Neural cell (in vitro differentiated cells): ENCODE data around the gene PICALM. TPM values are rescaled to one million over a fixed set of nuclear protein-coding genes. Genes with fewer than 3 reads are reported as not detected.
"Not testable (repeated sequence)": the region's sequence is repeated elsewhere in the genome, so short reads cannot be mapped to it uniquely, and the experiment has no call there.

ENCODE experiments used
- H2AFZ ChIP-seq: fragments of 200-600, 300-800 bp; sonication (generic), shearing (Covaris generic); 2 replicates; pipeline ENCODE4 v1.6.0; 2014; ENCODE audit warnings: low read depth, mild to moderate bottlenecking, antibody characterized with exemption, low read length, moderate library complexity
- H3F3A ChIP-seq: fragments of 200-600 bp; shearing (Covaris generic); 2 replicates; pipeline ENCODE4 v1.6.1; 2016; ENCODE audit warnings: mild to moderate bottlenecking, moderate library complexity, mixed read lengths, antibody characterized with exemption, low read length; ENCODE audit not compliant: insufficient read depth, poor library complexity, severe bottlenecking
- H3K27ac ChIP-seq: fragments of 200-600, 300-800 bp; sonication (generic), shearing (Covaris generic); 2 replicates; pipeline ENCODE4 v1.5.1; 2014; ENCODE audit warnings: mild to moderate bottlenecking, low read length, moderate library complexity
- H3K27me3 ChIP-seq: fragments of 300-800, 200-600 bp; sonication (generic), shearing (Covaris generic); 2 replicates; pipeline ENCODE4 v1.6.0; 2014; ENCODE audit warnings: mild to moderate bottlenecking, low read depth, low read length, moderate library complexity; ENCODE audit not compliant: insufficient read depth
- H3K36me3 ChIP-seq: fragments of 300-800, 200-600 bp; sonication (generic), shearing (Covaris generic); 2 replicates; pipeline ENCODE4 v1.5.1; 2014; ENCODE audit warnings: mild to moderate bottlenecking, antibody characterized with exemption, low read length, moderate library complexity; ENCODE audit not compliant: insufficient read depth
- H3K4me2 ChIP-seq: fragments of 300-800, 200-600 bp; sonication (generic), shearing (Covaris generic); 2 replicates; pipeline ENCODE4 v1.6.0; 2014; ENCODE audit warnings: mild to moderate bottlenecking, low read length
- H3K4me3 ChIP-seq: fragments of 300-800, 200-600 bp; sonication (generic), shearing (Covaris generic); 2 replicates; pipeline ENCODE4 v1.5.1; 2014; ENCODE audit warnings: mild to moderate bottlenecking, low read length, moderate library complexity
- H3K79me2 ChIP-seq: fragments of 200-600 bp; shearing (Covaris generic); replicated peaks from 2 replicates; pipeline ENCODE4 v1.6.0; 2014; ENCODE audit warnings: mild to moderate bottlenecking, low read length, moderate library complexity; ENCODE audit not compliant: insufficient read depth
- H3K9ac ChIP-seq: fragments of 300-800, 200-600 bp; sonication (generic), shearing (Covaris generic); 2 replicates; pipeline ENCODE4 v1.6.1; 2016; ENCODE audit warnings: mild to moderate bottlenecking, low read length, mixed read lengths
- H3K9me2 ChIP-seq: fragments of 200-600 bp; shearing (Covaris generic); 2 replicates; pipeline ENCODE4 v1.6.1; 2016; ENCODE audit warnings: mild to moderate bottlenecking, low read length, mixed read lengths; ENCODE audit not compliant: insufficient read depth
- H3K9me3 ChIP-seq: fragments of 200-600, 300-800 bp; sonication (generic), shearing (Covaris generic); 2 replicates; pipeline ENCODE4 v1.6.1; 2016; ENCODE audit warnings: mild to moderate bottlenecking, mixed run types, low read length, moderate library complexity, mixed read lengths
- H4K20me1 ChIP-seq: fragments of 200-600 bp; shearing (Covaris generic); 2 replicates; pipeline ENCODE4 v1.6.1; 2016; ENCODE audit warnings: mild to moderate bottlenecking, mixed run types; ENCODE audit not compliant: insufficient read depth
- EP300 ChIP-seq: fragments of 450-650 bp; conservative IDR thresholded peaks from 2 replicates; pipeline ENCODE4 v1.6.1; 2014; ENCODE audit warnings: antibody characterized with exemption, mild to moderate bottlenecking, moderate library complexity; ENCODE audit not compliant: poor library complexity, severe bottlenecking
- EZH2 ChIP-seq: fragments of 200-600, 300-800 bp; shearing (Covaris generic), sonication (generic); IDR thresholded peaks from 2 replicates; pipeline ENCODE4 v1.6.1; 2014; ENCODE audit warnings: antibody characterized with exemption, low read length, borderline replicate concordance, mild to moderate bottlenecking; ENCODE audit not compliant: insufficient read depth, poor library complexity, severe bottlenecking
- MXI1 ChIP-seq: fragments of 450-650 bp; conservative IDR thresholded peaks from 2 replicates; pipeline ENCODE4 v1.6.1; 2014; ENCODE audit warnings: antibody characterized with exemption, mild to moderate bottlenecking; ENCODE audit not compliant: poor library complexity, severe bottlenecking
- POLR2AphosphoS5 ChIP-seq: IDR thresholded peaks from 2 replicates; pipeline ENCODE4 v1.6.1; 2012
- RAD21 ChIP-seq: fragments of 450-650 bp; conservative IDR thresholded peaks from 2 replicates; pipeline ENCODE4 v1.6.1; 2014; ENCODE audit warnings: antibody characterized with exemption, mild to moderate bottlenecking, moderate library complexity
- REST ChIP-seq: IDR thresholded peaks from 2 replicates; pipeline ENCODE4 v1.6.1; 2012; ENCODE audit warnings: borderline replicate concordance
- SMC3 ChIP-seq: fragments of 450-650 bp; conservative IDR thresholded peaks from 2 replicates; pipeline ENCODE4 v1.6.1; 2014; ENCODE audit warnings: antibody characterized with exemption, mild to moderate bottlenecking, moderate library complexity; ENCODE audit not compliant: poor library complexity
- TAF1 ChIP-seq: IDR thresholded peaks from 2 replicates; pipeline ENCODE4 v1.6.1; 2012; ENCODE audit warnings: low read depth
- polyA plus RNA-seq: library from polyadenylated mRNA; depleted of rRNA; stranded (reverse); fragments of >200 nt; gene quantifications from 2 replicates; pipeline ENCODE4 v1.2.3, GENCODE V29; 2014
- TF ChIP-seq, protein P1 (sequence below): fragments of 450-650 bp; IDR thresholded peaks from 2 replicates; pipeline ENCODE4 v1.5.1; 2014; ENCODE audit warnings: antibody characterized with exemption, mild to moderate bottlenecking, moderate library complexity; ENCODE audit not compliant: poor library complexity, severe bottlenecking

Gene PICALM
- polyA plus RNA-seq, 1 donor from 2014 or later, result 161 TPM

DNA sequence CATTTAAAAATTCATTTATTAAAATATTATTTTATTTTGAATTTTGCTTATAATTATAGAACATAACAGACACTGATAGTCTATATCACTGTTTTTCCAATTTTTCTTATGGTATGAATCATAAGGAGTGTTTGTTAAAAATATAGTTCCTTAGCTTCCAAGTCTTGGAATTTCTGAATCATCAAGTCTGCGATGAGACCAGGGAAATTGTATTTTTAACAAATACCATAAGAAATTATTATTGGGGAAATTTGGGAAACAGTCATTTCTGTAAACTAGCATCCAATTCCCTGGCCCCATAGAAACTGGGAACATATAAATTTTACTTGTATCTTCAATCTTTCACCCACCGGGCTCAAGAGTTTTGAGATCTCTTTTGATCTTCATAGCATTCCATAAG is 38.0 kb upstream of the PICALM start:
- no peak overlapping the region for H3K27ac ChIP-seq
- no peaks in the 10 kb centered on the region for H3K27me3 ChIP-seq
- no peak overlapping the region for H2AFZ ChIP-seq
- TF ChIP-seq SMC3 (no peak), POLR2AphosphoS5 (no peak), EZH2 (no peak), MXI1 (no peak), EP300 (no peak)
- TF ChIP-seq, protein P1, sequence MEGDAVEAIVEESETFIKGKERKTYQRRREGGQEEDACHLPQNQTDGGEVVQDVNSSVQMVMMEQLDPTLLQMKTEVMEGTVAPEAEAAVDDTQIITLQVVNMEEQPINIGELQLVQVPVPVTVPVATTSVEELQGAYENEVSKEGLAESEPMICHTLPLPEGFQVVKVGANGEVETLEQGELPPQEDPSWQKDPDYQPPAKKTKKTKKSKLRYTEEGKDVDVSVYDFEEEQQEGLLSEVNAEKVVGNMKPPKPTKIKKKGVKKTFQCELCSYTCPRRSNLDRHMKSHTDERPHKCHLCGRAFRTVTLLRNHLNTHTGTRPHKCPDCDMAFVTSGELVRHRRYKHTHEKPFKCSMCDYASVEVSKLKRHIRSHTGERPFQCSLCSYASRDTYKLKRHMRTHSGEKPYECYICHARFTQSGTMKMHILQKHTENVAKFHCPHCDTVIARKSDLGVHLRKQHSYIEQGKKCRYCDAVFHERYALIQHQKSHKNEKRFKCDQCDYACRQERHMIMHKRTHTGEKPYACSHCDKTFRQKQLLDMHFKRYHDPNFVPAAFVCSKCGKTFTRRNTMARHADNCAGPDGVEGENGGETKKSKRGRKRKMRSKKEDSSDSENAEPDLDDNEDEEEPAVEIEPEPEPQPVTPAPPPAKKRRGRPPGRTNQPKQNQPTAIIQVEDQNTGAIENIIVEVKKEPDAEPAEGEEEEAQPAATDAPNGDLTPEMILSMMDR, result no peak
- H3F3A ChIP-seq, result no peaks in the 10 kb centered on the region
- H3K36me3 ChIP-seq, result no peaks in the 10 kb centered on the region
- H4K20me1 ChIP-seq, result no peaks in the 10 kb centered on the region
- H3K9ac ChIP-seq, result no peak overlapping the region
- no peaks in the 10 kb centered on the region for H3K79me2 ChIP-seq
- no peaks in the 10 kb centered on the region for H3K9me3 ChIP-seq
- no peak overlapping the region for H3K4me3 ChIP-seq
- no peaks in the 10 kb centered on the region for H3K9me2 ChIP-seq
- H3K4me2 ChIP-seq, result no peak overlapping the region

- not testable (repeated sequence) for H3K27ac ChIP-seq, H3F3A ChIP-seq, H3K9me2 ChIP-seq, H3K4me3 ChIP-seq, H3K79me2 ChIP-seq, H3K4me2 ChIP-seq, H3K9ac ChIP-seq, H4K20me1 ChIP-seq, H3K36me3 ChIP-seq, H3K9me3 ChIP-seq, H3K27me3 ChIP-seq, H2AFZ ChIP-seq
Observed at GRCh38 chr11:86106031-86106430, 37.1 kb upstream of the PICALM start.

DNA sequence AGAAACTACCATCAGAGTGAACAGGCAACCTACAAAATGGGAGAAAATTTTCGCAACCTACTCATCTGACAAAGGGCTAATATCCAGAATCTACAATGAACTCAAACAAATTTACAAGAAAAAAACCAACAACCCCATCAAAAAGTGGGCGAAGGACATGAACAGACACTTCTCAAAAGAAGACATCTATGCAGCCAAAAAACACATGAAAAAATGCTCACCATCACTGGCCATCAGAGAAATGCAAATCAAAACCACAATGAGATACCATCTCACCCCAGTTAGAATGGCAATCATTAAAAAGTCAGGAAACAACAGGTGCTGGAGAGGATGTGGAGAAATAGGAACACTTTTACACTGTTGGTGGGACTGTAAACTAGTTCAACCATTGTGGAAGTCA is 36.7 kb upstream of the PICALM start:
- not testable (repeated sequence) for H3K4me2 ChIP-seq, H2AFZ ChIP-seq

DNA sequence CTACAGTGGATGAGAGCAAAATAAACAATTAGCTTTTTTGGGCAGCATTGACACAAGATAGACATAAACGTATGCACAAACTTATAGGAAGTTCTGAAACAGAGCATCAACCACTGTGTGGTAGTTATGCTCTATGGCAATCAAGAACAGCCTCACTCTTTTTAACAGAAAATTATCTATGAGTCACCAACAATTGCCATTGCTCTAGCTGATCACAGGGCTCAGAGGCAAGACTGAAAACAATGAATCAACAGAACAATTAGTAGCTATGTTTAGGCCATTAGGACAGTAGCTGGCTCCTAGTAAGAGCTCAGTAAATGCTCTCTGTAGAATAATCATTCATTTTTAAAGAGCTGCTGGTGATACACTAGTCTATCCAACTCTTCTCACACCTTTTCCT is 34.9 kb upstream of the PICALM start:
- H2AFZ ChIP-seq, result no peak overlapping the region
- no peaks in the 10 kb centered on the region for H4K20me1 ChIP-seq
- no peaks in the 10 kb centered on the region for H3K9me3 ChIP-seq
- no peak overlapping the region for H3K9ac ChIP-seq
- TF ChIP-seq SMC3 (no peak), MXI1 (no peak), TAF1 (no peak), REST (no peak), POLR2AphosphoS5 (no peak), RAD21 (no peak), EP300 (no peak), EZH2 (no peak)
- TF ChIP-seq, protein P1, result no peak
- no peak overlapping the region for H3K4me3 ChIP-seq
- no peak overlapping the region for H3K27ac ChIP-seq
- H3K27me3 ChIP-seq, result no peaks in the 10 kb centered on the region
- H3K4me2 ChIP-seq, result no peak overlapping the region
- H3K79me2 ChIP-seq, result no peaks in the 10 kb centered on the region
- no peaks in the 10 kb centered on the region for H3F3A ChIP-seq
- H3K9me2 ChIP-seq, result no peaks in the 10 kb centered on the region
- no peaks in the 10 kb centered on the region for H3K36me3 ChIP-seq

More for the DNA sequence above, 36.7 kb upstream of the PICALM start:
- H4K20me1 ChIP-seq, H3K9me3 ChIP-seq, H3K4me3 ChIP-seq, H3K9ac ChIP-seq, H3K9me2 ChIP-seq, H3F3A ChIP-seq, H3K36me3 ChIP-seq, H3K79me2 ChIP-seq, H3K27me3 ChIP-seq, H3K27ac ChIP-seq: not testable (repeated sequence)
